Uterus (tissue), 4 donors: ENCODE measurements around the gene DPP6. TPM values are rescaled to one million over a fixed set of nuclear protein-coding genes. Genes with fewer than 3 reads are reported as not detected.

Experiments
- DNase-seq, 2 donors: peaks; one replicate each; pipeline ENCODE4 v3.0.0-alpha.2; 2019 to 2020
- H3K27ac ChIP-seq, 2 donors: fragments of 200-600 bp; sonication (generic); 1 replicate in 1 of 2; 2 replicates in 1 of 2; pipeline ENCODE4 v1.5.1; 2016 to 2018
- H3K27me3 ChIP-seq, 2 donors: fragments of 200-600 bp; sonication (generic); one replicate each; pipeline ENCODE4 v1.5.1; 2018 to 2019; ENCODE audit warnings: control low read depth in 1 of 2
- H3K36me3 ChIP-seq, 2 donors: fragments of 200-600 bp; sonication (generic); one replicate each; pipeline ENCODE4 v1.5.1; 2019; ENCODE audit warnings: control low read depth in 1 of 2
- H3K4me1 ChIP-seq, 2 donors: fragments of 200-600 bp; sonication (generic); one replicate each; pipeline ENCODE4 v1.5.1; 2018 to 2019; ENCODE audit warnings: control low read depth in 1 of 2
- H3K4me3 ChIP-seq, 2 donors: fragments of 200-600 bp; sonication (generic); 1 replicate in 1 of 2; 2 replicates in 1 of 2; pipeline ENCODE4 v1.5.1; 2018 to 2019; ENCODE audit warnings: mild to moderate bottlenecking in 1 of 2
- H3K9me3 ChIP-seq, 2 donors: fragments of 200-600 bp; sonication (generic); one replicate each; pipeline ENCODE4 v1.5.1; 2019; ENCODE audit warnings: control low read depth in 1 of 2
- CTCF ChIP-seq, 4 experiments: fragments of 200-600 bp in 2 of 4; fragments of 450-650 bp in 2 of 4; sonication (generic) in 2 of 4; IDR thresholded peaks; one replicate each; pipeline ENCODE4 v1.5.1; 2016 to 2019; ENCODE audit warnings: antibody characterized with exemption in 4 of 4, mild to moderate bottlenecking in 2 of 4, moderate library complexity in 1 of 4
- POLR2A ChIP-seq, 2 donors: fragments of 450-650 bp; IDR thresholded peaks; one replicate each; pipeline ENCODE4 v1.6.1; 2016; ENCODE audit warnings: antibody characterized with exemption in 2 of 2, mild to moderate bottlenecking in 1 of 2, moderate library complexity in 1 of 2
- intact Hi-C: fragments of 100-400 bp; cut with DNase I; formaldehyde crosslinking; loops from one replicate; pipeline ENCODE4 v1.15.1; 2023; ENCODE audit warnings: low total_unique reads
- total RNA-seq, 4 donors: library from RNA; depleted of rRNA in 3 of 4; stranded (reverse); fragments of >200 nt in 3 of 4; gene quantifications; one replicate each; pipeline versions ENCODE4 v1.1.0 to v1.2.4, GENCODE V29; 2014 to 2023
- donor health status: DM: yes; HTN: yes; CAD: no.

Gene DPP6
- total RNA-seq, 4 donors from 2014 or later, result 4.1 to 107 (median 42.7) TPM

GRCh38 chr7:154438571-154439367 is 386.6 kb downstream of the DPP6 start:
- TF ChIP-seq POLR2A (IDR thresholded peaks at IDR 0.05) (no peak), CTCF (IDR thresholded peaks at IDR 0.05) (no peak)
- Histone ChIP-seq H3K36me3 (no peaks in the 10 kb centered on the region), H3K9me3 (no peaks in the 10 kb centered on the region), H3K27me3 (no peaks in the 10 kb centered on the region), H3K4me1 (no peaks in the 10 kb centered on the region), H3K27ac (no peak overlapping the region), H3K4me3 (no peak overlapping the region)
- intact Hi-C loops, result no loop called here
- no peak for DNase-seq

GRCh38 chr7:154440058-154440457 is 387.9 kb downstream of the DPP6 start:
- H3K4me3 ChIP-seq, result no peak overlapping the region
- no peaks in the 10 kb centered on the region for H3K36me3 ChIP-seq
- TF ChIP-seq CTCF (IDR thresholded peaks at IDR 0.05), result no peak
- no peak for TF ChIP-seq POLR2A (IDR thresholded peaks at IDR 0.05)
- no peak for DNase-seq
- no peaks in the 10 kb centered on the region for H3K9me3 ChIP-seq
- no peaks in the 10 kb centered on the region for H3K4me1 ChIP-seq
- H3K27me3 ChIP-seq, result no peaks in the 10 kb centered on the region
- intact Hi-C loops, result no loop called here
- no peak overlapping the region for H3K27ac ChIP-seq

GRCh38 chr7:154440651-154441050 is 388.5 kb downstream of the DPP6 start:
- no peak overlapping the region for H3K27ac ChIP-seq
- no peaks in the 10 kb centered on the region for H3K9me3 ChIP-seq
- H3K36me3 ChIP-seq, result no peaks in the 10 kb centered on the region
- no peak overlapping the region for H3K4me3 ChIP-seq
- H3K4me1 ChIP-seq, result no peaks in the 10 kb centered on the region
- TF ChIP-seq CTCF (IDR thresholded peaks at IDR 0.05) (no peak), POLR2A (IDR thresholded peaks at IDR 0.05) (no peak)
- intact Hi-C loops, result no loop called here
- DNase-seq, result no peak
- no peaks in the 10 kb centered on the region for H3K27me3 ChIP-seq

- Histone ChIP-seq H3K9me3 (no peaks in the 10 kb centered on the region), H3K27ac (no peak overlapping the region), H3K27me3 (no peaks in the 10 kb centered on the region), H3K36me3 (no peaks in the 10 kb centered on the region), H3K4me1 (no peaks in the 10 kb centered on the region), H3K4me3 (no peak overlapping the region)
- DNase-seq, result no peak
- TF ChIP-seq POLR2A (IDR thresholded peaks at IDR 0.05) (no peak), CTCF (IDR thresholded peaks at IDR 0.05) (no peak)
- intact Hi-C loops, result no loop called here
Observed at GRCh38 chr7:154441811-154442210, 389.6 kb downstream of the DPP6 start.

GRCh38 chr7:154442939-154443338 is 390.7 kb downstream of the DPP6 start:
- TF ChIP-seq CTCF (IDR thresholded peaks at IDR 0.05) (no peak), POLR2A (IDR thresholded peaks at IDR 0.05) (no peak)
- Histone ChIP-seq H3K9me3 (peaks cover 0 to 2% of the 10 kb centered on the region in 2 donors), H3K4me3 (no peak overlapping the region), H3K36me3 (no peaks in the 10 kb centered on the region), H3K4me1 (no peaks in the 10 kb centered on the region), H3K27ac (no peak overlapping the region), H3K27me3 (no peaks in the 10 kb centered on the region)
- no peak for DNase-seq
- intact Hi-C loops, result no loop called here
